HG03103 (cell line): Measurements from ENCODE around the gene ZRSR2.
A peak's percentile ranks its signal among the peaks of the same experiment; 100 is the strongest.
"Not testable (repeated sequence)": the region's sequence is repeated elsewhere in the genome, so short reads cannot be mapped to it uniquely, and the experiment has no call there.

ENCODE experiments used
- ATAC-seq: cut with Tn5 transposase; IDR thresholded peaks from one replicate; pipeline ENCODE4 v1.9.1; 2021; ENCODE audit warnings: low read depth; ENCODE audit not compliant: unreplicated experiment

Gene ZRSR2

DNA sequence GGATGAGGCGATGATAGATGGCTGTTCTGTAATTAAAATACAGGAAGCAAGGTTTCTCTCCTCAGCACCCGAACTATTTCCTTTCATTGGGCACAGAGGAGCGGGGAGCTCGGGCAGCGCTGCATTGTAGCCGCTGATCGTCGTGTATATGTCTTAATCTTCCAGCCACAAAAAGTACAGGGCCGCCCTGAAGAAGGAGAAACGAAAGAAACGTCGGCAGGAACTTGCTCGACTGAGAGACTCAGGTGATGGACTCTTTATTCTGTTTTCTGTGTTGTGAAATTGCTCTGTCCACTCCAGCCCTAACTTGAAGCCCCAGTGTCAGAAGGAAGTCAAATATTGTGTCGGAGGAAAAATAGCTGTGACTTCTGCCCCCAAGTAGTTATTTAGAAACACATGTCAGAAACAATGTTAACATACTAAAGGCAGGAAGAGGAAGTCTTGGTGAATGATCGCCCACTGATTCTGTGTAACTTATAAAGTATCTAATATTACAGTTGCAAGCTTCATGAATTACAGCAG is 546 bp downstream of the ZRSR2 start:
- peak; percentile 19 for ATAC-seq

DNA sequence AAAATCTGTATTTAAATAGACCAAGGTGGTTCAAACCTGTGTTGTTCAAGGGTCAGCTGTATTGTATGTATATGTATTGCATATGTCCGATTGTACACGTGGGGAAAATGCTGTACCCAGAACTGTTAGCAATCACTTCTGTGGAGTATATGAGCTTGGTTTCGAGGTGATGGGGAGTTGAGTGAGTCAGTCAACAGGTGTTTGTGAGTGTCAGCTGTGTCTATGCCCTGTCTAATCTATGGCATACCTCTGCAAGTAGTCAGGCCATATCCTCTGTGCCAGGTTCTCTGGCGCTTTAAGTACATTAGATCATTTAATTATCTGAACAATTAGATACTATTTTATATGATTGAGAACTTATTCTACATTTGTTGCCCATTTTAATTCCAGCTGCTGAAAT is 7.4 kb downstream of the ZRSR2 start:
- ATAC-seq: no peak

DNA sequence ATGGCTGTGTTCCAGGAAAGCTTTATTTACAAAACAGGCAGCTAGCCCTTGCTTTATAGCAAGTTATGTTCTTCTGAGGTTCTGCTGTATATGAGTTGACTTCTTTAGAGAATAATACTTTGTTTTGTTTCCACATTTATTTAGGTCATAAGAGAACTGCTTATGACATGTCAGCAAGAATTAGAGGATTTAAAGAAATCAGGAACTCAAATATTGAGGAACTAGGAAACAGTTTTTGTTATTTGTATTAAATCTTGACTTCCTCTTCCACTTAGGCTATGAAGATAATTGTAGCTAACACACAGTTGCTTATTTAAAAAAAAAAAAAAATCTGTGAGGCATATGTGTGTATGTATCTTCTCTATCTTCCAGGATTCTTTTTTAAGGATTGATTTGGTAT is 14.3 kb downstream of the ZRSR2 start:
- ATAC-seq: no peak

DNA sequence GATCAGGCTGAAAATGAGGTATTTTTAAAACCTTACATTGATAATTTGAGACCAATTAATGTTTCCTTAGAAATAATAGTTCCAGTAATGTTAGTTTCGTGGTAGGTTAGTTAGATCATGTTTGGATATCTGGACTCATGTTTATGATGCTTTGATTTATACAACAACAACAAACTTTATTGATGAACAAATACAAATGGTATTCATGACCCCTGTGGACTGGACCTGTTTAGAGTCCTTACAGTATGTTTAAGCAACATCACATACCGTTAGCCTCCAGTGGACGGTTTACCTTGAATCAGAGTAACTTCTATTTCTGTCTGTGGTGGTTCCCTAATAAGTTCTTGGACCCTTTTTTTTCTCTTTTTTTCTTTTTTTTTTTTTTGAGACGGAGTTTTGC is 18.0 kb downstream of the ZRSR2 start:
- ATAC-seq: no peak

DNA sequence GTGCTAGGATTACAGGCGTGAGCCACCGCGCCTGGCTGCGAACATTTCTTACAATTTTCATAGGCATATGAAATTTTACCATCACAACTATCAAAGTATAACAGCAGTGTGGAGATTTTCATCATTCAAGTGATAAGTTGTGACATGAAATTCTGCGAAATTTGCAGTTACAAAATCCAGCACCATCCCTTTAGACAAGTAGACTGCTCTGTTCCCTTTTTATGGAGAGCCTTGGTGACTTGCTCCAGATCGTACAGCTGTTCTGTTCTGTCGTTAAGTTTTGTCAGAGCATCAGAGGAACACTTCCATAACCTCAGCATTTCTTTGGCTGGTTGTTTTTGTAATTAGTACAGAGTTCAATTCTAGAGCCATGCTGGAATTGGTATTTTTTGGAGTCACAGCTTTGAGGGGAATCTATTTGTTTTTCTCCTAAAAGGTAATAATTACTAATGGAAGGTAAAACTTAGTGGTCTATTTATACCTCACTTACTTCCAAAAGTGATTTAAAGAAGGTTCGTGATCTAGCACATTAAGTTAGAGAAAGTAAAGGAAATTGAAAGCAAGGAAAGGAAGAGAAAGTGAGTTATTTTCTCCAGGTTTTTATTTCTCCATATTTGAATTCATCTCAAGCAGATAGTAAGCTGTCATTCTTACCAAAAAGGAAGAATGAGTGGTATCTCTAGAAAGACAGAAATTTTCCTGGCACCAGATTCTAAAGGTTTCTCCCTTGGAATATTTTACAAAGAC is 22.1 kb downstream of the ZRSR2 start:
- ATAC-seq: no peak

DNA sequence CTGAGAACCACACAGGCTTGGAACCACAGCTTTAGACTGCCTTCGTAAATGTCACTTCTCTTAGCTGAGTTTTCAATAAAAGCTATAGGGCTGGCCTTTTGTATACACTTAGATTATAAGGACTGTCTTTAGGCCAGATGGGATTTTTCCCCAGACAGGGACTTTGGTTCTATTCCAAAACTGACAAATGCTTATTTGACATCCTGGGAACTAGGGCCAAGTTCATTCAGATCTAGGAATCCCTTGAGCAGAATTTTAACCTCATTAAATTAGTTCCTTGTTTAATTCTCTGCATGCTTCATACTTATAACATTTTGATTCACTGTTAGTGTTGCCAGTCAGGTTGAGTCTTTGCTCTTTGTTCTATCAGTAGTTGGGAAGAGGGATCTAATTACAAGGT is 23.1 kb downstream of the ZRSR2 start:
- ATAC-seq: no peak

DNA sequence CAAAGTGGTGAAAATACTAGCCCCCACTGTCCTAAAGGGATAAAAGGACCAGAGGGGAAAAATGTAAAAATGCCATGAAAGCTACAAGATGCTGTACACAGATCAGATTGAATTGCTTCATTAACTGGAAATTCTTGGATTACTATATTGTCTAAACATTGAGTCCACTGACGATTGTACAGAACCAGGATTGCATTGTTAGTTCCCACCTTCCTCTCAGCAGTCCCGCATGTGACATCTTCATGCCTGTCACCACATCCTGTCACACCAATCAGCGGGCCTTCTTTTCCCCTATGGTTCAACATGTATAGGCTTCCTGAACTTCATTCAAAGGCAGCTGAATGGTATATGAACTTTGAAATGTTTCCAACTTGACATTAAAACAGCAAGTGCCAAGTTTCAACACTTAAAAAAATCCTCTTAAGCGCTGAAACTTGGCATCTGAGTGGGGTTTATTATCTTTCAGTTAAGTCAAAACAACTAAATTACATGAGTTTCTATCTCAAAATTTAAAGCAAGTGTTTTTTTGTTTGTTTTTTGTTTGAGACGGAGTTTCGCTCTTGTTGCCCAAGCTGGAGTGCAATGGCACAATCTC is 24.6 kb downstream of the ZRSR2 start:
- ATAC-seq: no peak

DNA sequence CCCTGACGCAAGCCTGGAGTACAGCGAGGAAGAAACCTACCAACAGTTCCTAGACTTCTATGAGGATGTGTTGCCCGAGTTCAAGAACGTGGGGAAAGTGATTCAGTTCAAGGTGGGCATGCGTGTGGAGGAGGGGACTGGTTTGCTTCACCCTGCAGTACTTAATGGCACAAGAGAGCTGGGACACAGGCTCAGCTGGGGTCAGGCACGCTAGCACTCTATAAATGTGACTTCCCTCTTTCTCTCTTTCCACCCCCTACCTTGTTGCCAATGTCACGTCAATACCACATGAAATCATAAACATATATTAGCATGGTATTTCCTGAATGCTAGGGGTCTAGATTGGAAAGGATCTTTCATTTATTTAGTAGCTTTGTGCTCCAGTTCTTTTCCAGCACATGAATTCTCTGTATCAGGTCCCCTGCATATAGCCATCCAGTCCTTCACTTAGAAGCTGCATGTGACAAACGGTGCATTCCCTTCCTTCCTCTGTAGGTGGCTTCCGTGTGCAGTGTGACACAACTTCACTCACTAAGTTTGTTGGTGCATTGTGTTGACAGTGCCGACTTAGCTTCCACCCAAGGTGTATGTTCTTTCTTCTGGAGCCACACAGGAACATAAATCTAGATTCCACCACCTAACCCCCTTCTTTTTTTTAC is 25.6 kb downstream of the ZRSR2 start:
- peak; percentile 76 for ATAC-seq

DNA sequence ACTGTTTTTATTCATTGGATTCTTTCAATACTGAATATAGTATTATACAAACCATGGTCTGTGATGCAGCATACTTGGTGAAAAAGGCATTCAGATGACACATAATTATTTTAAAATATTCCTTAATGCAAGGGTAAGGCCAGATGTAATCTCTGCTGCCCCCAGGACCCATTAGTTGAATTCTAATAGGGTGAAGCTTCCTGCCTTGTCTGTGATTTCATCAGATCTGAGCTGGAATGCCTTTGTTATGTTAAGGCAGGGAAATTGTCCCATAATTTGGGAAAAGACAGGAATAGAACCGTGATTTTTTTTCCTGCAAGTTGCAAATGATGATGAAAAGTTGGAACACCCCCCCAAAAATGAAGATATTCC is 26.1 kb downstream of the ZRSR2 start:
- ATAC-seq: no peak

DNA sequence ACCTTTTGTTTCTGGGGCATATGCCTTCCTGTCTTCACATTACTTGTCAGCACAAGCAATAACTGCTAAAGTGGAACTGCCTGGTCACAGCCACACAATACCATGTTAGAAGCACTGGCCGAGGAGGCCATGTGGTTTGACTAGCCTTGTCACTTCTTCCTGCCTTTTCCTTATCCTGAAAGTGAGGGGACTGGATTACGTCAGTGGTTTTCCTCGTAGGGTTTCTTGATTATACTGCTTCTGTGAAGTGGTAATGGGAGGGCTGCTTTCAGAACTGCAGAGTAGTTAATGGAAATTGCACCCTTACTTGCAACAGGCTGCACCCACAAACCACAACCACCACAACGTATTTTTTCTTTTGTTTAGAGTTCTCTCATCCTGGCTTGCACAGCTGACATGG is 26.6 kb downstream of the ZRSR2 start:
- ATAC-seq: no peak

DNA sequence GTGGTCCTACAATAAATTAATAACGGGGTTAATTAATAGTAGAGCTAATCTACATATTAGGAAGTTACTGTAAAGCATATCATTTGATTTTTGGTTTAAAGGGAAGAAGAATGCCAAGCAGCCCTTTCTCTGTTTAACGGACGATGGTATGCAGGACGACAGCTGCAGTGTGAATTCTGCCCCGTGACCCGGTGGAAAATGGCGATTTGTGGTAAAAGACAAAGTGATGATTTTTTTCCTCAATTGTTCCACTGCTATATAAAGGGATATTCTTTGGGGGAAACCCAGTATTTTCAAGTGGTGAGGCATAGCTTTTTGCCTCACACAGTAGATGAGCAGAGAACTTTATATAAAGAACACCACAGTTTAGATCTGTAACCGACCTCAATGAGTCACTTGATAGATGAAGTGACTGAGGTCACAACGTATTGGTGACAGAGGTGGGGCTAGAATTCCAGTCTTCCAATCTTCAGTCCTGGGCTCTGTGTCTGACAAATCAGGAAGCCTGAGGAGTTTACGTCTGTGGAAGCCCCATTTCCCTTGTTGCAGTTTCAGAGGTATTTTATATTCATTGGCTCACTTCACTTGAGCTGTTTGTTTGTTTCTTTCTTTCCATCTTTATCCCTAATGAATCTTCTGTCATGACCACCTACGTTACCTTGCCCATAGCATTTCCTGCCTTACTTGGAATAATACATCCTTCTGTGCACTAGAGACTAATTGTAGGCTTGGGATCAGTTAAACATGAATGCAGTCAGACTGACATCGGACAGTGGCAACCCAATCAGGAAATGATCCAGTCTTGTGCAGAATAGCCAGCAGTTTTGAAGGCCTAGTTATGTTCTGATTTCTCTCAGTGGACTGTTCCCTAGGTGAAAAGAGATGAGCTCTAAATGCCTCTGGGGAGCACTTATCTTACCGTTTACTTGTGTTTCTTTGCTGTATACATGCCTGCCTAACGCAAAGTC is 30.1 kb downstream of the ZRSR2 start:
- ATAC-seq: no peak

DNA sequence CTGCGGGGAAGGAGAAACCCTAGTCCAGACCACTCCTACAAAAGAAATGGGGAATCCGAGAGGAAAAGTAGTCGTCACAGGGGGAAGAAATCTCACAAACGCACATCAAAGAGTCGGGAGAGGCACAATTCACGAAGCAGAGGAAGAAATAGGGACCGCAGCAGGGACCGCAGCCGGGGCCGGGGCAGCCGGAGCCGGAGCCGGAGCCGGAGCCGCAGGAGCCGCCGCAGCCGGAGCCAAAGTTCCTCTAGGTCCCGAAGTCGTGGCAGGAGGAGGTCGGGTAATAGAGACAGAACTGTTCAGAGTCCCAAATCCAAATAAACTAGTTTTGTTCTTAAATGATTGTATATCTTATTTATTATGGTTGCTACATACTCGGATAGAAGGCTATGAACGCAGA is 32.6 kb downstream of the ZRSR2 start:
- ATAC-seq: no peak

DNA sequence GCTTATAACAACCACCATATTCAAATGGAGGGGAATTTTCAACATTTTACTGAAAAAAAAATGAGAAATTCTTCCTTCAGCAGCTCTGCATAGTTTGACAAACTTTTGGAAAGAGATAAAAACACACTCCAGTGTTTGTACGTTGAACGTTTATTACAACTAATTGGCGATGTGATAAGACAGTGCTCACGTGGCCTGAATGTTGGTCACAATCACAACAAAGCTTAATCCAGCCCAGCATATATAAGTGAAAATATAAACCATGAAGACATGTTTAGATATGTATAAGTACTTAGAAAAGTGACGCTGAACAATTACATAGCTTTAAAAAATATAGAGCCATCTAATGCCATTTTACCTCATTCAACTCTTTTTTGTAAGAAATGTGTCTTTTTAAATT is 35.7 kb downstream of the ZRSR2 start:
- ATAC-seq: no peak

DNA sequence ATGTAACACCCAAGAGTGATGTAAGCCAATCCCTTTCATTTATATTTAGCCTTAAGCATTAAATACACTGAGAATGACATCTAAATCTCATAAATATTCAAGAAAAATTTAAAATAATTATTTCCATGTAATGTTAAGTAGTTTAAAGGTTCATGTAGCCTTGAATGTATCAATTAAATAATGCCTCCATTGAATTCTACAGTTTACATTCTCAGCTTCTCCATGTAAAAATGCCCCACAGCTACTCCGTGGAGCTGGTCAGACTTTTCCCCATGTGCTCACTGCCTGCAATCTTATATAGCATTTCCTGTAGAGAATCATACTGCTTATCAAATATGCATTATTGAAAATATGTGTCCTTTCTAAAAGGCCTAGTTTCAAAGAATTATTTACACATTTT is 38.9 kb downstream of the ZRSR2 start:
- no peak for ATAC-seq

DNA sequence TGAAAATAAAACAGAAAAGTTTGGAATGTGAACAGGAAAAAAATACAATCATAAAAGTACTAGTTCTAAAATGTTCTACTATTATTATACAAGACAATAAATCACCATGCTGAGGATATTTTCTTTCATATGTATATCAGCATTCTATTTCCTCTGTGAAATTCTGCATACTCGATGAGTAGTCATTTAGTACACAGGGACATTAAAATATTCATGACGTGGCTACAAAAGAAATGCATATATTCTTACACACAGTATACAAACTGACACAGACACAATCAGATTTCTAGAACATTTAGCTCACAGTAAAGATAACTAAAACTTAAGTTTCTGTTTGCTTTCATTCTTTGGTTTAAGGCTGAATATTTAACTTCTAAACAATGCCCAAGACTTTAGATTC is 41.1 kb downstream of the ZRSR2 start:
- ATAC-seq: not testable (repeated sequence)

DNA sequence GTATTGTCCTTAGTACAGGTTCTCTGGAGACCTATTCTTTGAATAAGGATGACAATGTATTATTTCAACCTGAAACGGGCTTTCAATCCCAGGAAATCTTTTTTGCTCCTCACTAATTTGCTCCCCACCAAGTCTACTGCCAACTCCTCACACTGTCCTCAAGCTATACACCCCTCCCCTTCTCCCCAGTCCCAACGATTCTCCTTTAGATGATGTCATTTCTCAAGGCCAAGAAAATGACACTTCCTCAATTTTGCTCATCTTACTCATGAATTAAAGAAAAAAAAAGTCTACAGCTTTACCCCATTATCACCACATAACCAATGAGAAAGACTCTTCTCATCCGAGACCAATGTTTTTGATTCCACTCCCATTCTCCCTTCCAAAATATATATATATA is 43.8 kb downstream of the ZRSR2 start:
- no peak for ATAC-seq

DNA sequence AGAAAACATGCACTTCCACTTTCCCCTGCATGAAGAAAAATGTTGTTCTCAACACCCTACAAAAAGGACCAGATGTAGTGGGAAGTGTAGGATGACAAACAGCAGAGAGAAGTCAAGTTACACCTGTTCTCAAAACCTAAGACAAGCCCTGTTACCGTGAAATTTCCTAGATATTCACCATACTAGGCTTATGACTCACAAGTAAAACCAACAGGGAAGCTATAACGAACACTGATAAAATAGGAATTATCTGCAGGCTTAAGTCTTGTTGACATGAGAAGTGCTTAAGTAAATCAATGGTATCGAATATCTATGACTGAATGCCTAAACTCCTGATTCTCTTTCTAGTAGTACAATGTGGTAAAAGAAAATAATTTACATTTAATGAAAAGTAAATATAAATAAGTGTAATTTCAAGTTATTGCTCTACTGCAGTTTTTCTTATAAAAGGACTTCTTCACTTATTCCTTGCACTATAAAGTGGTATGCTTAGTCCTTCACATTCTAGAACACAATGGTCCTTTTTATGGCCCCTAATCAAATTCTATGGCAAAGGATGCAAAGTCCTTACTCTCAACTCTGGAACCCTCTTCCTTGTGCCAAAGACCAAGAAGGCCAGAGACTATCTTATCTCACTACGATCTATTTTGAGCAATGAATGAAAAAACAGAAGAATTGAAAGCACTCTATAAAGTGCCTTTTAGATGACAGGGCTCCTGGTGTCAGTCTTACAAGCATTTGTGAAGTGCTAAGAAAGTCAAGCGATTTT is 44.7 kb downstream of the ZRSR2 start:
- ATAC-seq: no peak

DNA sequence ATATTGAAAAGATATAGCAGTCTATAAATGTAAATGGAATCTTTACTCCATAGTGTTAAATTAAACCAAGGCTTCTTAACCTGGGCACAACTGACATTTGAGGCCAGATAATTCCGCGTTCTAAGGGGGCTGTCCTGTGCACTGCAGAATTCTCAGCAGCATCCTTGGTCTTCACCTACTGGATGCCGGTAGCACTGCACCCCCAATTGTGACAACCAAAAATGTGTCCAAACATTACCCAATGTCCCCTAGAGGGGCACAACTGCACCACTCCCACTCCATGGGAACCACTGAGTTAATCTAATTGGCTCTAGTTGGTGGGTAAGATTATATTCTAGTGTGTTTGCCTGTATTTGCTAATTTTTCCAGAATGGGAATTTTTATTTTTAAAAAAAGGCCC is 47.7 kb downstream of the ZRSR2 start:
- ATAC-seq: no peak

DNA sequence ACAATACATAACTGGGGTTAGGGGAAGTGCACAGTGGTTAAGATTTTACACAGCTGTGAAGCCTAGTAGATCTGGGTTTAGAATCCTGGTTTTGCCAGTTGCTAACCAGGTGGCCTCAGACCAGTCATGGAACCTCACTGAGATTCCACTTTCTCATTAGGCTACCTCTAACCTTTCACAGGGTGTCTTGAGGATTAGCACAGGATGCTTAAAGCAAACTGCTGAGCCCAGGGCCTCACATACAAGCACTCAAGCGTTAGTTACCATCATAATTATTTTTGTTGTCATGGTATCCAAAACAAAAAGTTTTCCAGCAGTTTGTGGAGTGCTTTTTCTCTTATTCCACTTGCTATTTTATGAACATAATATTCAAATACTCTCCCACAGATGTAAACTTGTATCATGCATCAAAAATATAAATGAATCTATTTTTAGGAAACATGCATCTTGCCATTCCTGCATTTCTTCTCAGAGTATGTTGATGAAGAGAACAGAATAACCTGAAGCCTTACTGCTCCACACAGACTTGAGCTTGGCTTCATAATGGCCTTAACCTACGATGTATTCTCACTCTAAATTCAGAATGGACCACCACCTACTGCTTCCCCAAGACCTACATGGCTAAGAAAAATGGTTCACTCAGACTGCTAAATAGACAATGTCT is 51.7 kb downstream of the ZRSR2 start:
- no peak for ATAC-seq

DNA sequence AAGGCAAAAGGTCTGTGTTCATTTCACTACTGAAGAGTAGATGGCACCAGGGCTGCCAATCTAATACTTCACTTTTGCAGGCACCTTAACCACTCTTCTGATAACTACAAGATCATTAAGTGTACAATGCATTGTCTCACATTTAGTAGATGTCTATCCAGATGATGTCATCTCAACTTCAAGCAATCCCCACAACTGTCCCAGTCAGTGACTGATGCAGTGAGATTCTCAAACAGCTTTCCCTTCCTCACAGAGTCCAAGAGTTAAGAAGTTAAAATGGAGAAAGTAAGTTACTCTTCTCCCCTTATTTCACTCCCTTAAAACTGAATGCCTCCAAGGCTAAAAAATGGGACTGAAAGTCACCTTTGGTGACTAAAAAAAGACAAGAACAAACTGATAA is 53.7 kb downstream of the ZRSR2 start:
- ATAC-seq: no peak
